Cortex of kidney (tissue), 1 donor: Measurements from ENCODE around the gene GAS7.

Experiments used
- DNase-seq: peaks from one replicate; lab custom pipeline; 2025; lab: John Stamatoyannopoulos, UW

GAS7 gene

DNA sequence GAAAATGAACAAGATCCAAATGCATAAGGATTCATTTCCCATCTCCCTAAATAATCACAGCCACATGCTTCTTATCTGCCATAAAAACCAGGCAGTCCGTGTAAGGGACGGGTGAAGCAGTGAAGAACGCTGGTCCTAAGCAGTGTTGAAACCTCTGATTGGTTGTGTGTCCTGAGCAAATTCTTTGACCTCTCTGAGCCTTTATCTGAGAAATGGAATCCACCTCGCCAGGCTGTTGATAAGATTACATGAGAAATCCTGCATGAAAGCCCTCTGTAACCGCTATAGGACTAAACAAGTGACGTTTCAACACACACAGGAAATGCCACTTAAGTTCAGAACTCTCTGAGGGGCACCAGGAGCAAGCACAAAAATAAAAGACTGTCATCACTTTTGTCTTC, 26.8 kb downstream of the GAS7 start:
- DNase-seq = no peak

DNA sequence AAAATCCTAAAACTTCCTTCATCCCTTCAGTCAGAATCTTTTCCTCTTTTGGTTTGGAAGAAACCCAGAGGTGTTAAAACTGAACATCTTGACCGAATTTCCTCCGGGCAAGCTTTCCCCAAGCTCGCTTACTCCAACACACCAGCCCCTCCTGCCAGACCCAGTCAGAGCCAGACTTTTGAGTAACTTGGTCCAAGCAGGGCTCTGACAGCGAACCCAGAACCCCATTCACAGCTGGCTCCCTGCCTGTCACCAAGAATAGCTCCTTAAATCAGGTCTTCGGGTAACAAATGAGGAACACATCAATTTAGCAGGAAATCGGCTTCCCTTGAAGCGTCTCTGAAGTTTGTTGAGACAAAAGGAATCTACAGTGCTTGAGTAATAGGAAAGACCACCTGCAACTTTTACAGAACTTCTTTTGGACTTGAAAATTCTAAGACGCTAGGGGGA, 27.3 kb downstream of the GAS7 start:
- no peak for DNase-seq

- no peak for DNase-seq
These were observed 28.2 kb downstream of the GAS7 start for GRCh38 chr17:10170233-10170632.

DNA sequence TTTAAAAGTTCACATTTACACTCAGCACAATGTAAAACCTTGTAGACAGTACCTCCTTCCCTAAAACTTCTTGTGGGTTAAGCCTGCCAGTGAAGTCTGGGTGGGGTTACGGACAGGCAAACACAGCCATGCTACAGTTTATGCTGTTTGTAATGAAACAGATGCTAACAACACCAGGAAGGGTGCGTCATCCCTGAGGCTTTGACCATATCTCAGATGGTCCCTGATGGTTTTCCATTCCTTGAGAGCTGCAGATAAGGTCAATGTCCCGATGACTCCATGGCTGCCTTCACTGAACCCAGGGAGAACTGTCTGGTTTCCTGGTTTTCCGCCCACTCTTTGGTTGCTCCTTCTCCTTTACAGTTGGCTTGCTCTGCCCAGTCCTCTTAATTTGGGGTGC, 29.1 kb downstream of the GAS7 start:
- DNase-seq = no peak

DNA sequence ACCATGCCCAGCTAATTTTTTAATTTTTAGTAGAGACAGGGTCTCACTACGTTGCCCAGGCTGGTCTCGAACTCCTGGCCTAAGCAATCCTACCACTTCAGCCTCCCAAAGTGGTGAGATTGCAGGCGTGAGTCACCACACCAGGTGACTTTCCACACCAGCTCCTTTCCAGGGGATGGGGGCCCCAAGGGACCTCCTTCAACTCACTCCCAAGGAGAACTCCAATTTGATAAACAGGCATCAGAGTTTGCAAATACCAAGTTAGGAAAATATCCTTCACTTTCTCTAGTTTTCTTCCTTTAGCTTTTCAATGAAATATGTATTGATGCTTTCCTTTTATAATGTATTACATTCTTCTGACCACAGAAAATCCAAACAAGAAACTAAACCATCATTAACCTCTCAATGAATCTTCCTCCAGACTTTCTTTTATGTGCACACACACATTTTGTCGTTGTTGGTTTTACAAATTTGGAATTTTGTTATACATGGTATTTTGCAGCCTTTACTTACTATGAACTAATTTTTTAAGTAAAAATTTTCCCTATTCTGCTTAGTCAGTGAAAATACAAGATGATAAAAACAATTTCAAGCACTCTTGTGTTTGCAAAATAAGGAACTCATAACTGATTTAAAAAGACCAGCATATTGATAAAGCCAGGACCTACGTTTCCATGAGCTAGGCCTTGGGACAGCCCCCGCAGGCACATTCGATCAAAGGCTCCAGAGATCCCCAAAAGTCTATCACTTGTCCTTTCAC, 32.0 kb downstream of the GAS7 start:
- no peak for DNase-seq

DNA sequence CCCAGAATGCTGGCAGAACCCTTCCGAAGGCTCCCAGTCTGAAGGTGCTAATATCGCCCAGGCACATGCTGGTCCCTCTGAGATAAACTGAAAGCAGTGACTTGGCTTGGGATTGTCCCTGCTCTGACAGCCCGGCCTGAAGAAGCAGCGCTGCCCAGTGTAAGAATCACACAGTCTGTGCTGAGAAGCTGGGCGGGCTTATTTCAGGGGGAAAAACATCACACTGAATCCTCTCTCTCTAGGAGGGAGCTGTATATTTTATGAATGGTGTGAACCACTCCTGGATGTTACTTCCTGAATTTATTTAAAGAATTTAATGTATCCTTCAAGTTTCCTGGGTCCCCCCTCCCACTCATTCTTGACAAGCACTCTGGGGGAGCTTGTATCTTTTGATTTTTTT, 36.3 kb downstream of the GAS7 start:
- no peak for DNase-seq

- DNase-seq = no peak
These were observed 37.0 kb downstream of the GAS7 start for GRCh38 chr17:10161386-10161785.

GRCh38 chr17:10156948-10157607, 41.3 kb downstream of the GAS7 start:
- no peak for DNase-seq

DNA sequence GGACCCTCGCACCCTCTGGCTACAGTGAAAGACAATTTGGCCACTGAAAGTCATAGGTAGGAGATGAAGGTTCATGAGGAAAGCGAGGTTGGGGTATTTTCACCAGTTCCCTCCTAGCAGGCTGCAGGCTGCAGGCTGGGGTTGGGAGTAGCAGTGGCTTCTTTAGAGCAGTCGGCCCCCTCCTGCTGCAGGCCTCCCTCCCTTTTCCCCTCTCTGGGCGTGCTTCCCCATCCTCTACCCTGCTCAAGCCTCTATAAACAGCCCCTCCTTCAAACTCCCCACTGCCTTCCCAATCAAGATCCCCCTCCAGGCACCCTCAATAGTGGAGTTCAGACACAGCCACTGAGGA, 41.8 kb downstream of the GAS7 start:
- DNase-seq = no peak

DNA sequence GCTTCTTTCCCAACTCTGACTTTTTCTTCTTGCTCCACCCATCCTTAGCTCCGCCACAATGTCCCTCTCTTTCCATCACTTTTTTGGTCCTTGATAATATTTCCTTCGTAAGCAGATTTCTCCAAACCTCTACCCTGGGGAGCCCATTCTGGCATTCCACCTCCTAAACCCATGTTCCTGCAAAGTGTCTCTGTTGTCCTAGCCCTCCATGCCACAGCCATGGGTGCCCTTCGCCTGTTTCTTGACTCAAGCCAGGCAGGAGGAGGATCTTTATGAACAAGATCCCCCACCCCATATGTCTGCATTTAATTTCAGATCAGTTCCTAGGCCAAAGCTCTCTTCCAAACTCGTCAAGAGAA, 42.4 kb downstream of the GAS7 start:
- no peak for DNase-seq

- no peak for DNase-seq
These were observed 42.9 kb downstream of the GAS7 start for GRCh38 chr17:10155371-10156076.

DNA sequence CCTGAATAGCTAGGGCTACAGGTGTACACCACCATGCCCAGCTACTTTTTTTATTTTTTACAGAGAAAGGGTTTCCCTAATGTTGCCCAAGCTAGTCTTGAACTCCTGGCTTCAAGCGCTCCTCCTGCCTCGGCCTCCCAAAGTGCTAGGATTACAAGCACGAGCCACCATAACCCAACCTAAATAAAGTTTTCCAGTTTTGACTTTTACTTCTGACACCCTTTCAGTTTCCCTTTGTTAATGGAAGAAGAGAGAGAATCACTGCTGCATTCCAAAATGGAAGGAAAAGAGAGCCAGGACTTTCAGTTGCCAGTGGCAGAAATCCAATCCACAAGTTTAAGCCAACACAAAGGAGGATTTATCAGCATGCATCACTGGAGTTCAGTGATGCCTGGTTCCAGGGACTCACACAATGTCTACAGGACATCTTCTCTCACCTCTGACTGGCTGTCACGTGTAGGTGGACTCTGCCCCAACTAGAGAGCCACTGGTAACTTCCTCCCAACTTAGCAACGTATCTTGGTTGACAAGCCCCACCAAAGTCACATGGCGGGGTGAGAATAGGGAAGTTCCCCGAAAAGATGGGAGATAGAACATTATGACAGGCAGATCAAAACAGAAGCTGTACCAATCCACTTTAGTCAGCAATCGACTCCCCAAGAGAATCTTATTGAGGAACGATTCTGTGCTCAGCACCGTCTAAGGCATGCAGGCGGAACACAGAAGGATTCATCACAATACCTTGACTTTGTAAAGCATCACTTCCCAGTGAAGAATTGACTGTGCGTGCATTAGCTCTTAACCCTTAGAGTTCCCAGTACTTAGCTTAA, 46.5 kb downstream of the GAS7 start:
- no peak for DNase-seq

GRCh38 chr17:10149573-10150399, 48.6 kb downstream of the GAS7 start:
- no peak for DNase-seq

DNA sequence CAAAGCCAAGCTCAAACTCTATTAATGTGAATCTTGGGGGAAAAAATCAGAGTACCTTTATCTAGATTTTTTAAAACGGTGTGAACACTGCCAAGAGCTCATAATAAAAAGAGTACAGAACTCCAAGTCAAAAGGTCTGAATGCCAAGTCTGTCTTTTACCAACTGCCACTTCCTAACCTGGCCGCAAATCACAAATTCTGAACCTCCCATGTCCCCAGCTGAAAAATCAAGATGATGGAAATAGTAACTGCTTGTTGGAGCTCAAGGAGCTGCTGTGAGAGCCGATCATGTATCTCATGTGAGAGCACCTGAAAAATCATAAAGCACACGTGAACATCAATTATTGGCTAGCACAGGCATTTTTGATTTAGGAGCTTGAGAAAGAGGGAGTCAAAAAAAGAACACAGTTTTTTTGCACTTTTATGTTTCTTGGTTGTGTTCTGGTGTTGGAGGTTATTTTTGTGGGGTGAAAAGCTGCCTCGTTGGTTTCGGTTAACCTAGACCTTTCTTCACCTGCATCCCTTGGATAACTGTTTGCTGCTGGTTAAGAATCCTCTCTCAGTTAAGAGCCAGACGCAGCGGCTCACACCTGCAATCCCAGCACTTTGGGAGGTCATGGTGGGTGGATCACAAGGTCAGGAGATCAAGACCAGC, 50.5 kb downstream of the GAS7 start:
- no peak for DNase-seq

DNA sequence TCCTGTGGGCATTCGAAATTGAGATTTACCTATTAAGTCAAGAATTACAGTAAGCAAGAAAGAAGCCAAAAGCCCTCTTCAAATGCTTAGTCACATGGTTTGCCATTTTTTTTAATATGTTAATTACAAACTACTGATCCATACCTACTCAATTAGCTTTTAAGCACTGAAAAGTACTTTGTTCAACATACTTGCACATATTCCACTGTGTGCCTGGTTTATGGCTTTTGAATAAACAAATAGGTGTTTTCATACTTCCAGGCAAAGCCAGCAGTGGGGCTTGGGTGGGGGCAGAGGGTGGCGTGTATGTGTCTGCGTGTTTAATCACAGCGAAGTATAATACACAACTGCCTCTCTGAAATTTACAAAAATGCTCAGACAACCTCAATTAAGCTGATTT, 51.4 kb downstream of the GAS7 start:
- DNase-seq = no peak

DNA sequence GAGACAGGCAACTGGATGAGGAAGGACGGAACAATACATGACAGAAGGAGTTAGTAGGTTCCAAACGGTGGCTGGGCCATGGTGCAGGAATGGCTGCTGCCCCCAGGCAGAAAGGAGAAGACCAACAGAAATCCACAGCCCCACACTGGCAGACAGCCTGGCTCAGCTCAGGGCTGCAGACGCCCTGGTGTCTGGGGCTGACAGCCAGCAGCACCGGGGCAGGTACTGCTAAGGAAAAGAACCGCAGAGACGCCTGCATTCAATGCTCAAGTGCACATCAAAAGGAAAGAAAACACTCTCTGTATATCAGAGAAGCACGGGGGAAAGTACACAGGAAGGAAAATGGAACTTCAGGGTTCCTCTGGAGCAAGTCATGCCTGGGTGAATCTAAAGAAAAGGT, 53.4 kb downstream of the GAS7 start:
- DNase-seq = no peak

- DNase-seq = no peak
These were observed 54.0 kb downstream of the GAS7 start for GRCh38 chr17:10144456-10144855.

- no peak for DNase-seq
These were observed 57.0 kb downstream of the GAS7 start for GRCh38 chr17:10141436-10141835.

- DNase-seq = no peak
These were observed 58.8 kb downstream of the GAS7 start for GRCh38 chr17:10139577-10139976.

GRCh38 chr17:10136258-10136981, 62.0 kb downstream of the GAS7 start:
- DNase-seq = no peak
